HepG2 (cell line): ENCODE results near the gene ZNF74. TPM values are rescaled to one million over a fixed set of nuclear protein-coding genes. Genes with fewer than 3 reads are reported as not detected.
"Not testable (repeated sequence)": the region's sequence is repeated elsewhere in the genome, so short reads cannot be mapped to it uniquely, and the experiment has no call there.

Experiments used
- ATAC-seq: fragments of 200-7000 bp; cut with Tn5 transposase; 3 replicates; pipeline ENCODE4 v1.9.1; 2020; ENCODE audit warnings: mild to moderate bottlenecking, moderate library complexity
- BruUV-seq: library from RNA; stranded (reverse); fragments of 400-500 nt; replicated peaks from 2 replicates; lab custom pipeline; 2021; lab: Mats Ljungman, UMichigan
- CTCF ChIA-PET: fragments of 300-600 bp; formaldehyde crosslinking; extraction: SDS; loops from one replicate; lab custom pipeline; 2021; ENCODE audit warnings: low total read pairs, inconsistent platforms, low intra/inter-chr PET ratio; lab: Yijun Ruan, JAX
- POLR2A ChIA-PET: fragments of 350-600 bp; sonication (Branson Sonifier 250); formaldehyde crosslinking; loops from one replicate; lab custom pipeline; 2020; ENCODE audit warnings: antibody characterized with exemption, inconsistent platforms; lab: Yijun Ruan, JAX
- DNase-seq: peaks from one replicate; pipeline ENCODE4 v3.0.0-alpha.2; 2015; ENCODE audit warnings: low spot score
- FAIRE-seq: peaks from 3 replicates; lab custom pipeline; 2011; peaks lifted over from hg19 to GRCh38; lab: Jason Lieb, UNC
- H2AFZ ChIP-seq: one replicate; pipeline ENCODE4 v1.6.1; 2011; ENCODE audit warnings: low read length, inconsistent platforms
- H3K27ac ChIP-seq: fragments of 300-600 bp; 3 replicates; pipeline ENCODE4 v1.8.0; 2011; ENCODE audit warnings: mixed run types, mild to moderate bottlenecking, mixed read lengths, low read length, inconsistent platforms; ENCODE audit not compliant: insufficient read depth; ENCODE audit errors: extremely low read length
- H3K27me3 ChIP-seq, 2 experiments: fragments of 200-600 bp in 1 of 2; 2 replicates in 1 of 2; 3 replicates in 1 of 2; pipeline versions ENCODE4 v1.6.0 to v1.8.0; 2011; ENCODE audit warnings: low read length in 2 of 2, mild to moderate bottlenecking in 2 of 2, moderate library complexity in 2 of 2, inconsistent platforms in 1 of 2; ENCODE audit not compliant: insufficient read depth in 2 of 2, control insufficient read depth in 1 of 2
- H3K36me3 ChIP-seq, 2 experiments: fragments of 200-600 bp in 1 of 2; replicated peaks in 1 of 2; 2 replicates in 1 of 2; 3 replicates in 1 of 2; pipeline versions ENCODE4 v1.5.1 to v1.8.0; 2011; ENCODE audit warnings: low read length in 2 of 2, inconsistent platforms in 1 of 2; ENCODE audit not compliant: insufficient read depth in 2 of 2, control insufficient read depth in 1 of 2
- H3K4me1 ChIP-seq: 2 replicates; pipeline ENCODE4 v1.5.1; 2012; ENCODE audit warnings: low read length, inconsistent platforms; ENCODE audit not compliant: insufficient read depth
- H3K4me2 ChIP-seq: 2 replicates; pipeline ENCODE4 v1.6.0; 2011; ENCODE audit warnings: low read depth, low read length, inconsistent platforms
- H3K4me3 ChIP-seq, 3 experiments: fragments of 200-600 bp in 1 of 3; sonication (generic), shearing (Covaris generic) in 1 of 3; replicated peaks in 1 of 3; 2 replicates each; pipeline ENCODE4 v1.5.1; 2011 to 2016; ENCODE audit warnings: low read length in 3 of 3, inconsistent platforms in 2 of 3, low read depth in 2 of 3, mild to moderate bottlenecking in 2 of 3, control low read depth in 1 of 3, mixed read lengths in 1 of 3; ENCODE audit not compliant: insufficient read depth in 1 of 3
- H3K79me2 ChIP-seq: one replicate; pipeline ENCODE4 v1.6.1; 2011; ENCODE audit warnings: low read length, inconsistent platforms; ENCODE audit not compliant: insufficient read depth
- H3K9ac ChIP-seq: 2 replicates; pipeline ENCODE4 v1.6.0; 2011; ENCODE audit warnings: mild to moderate bottlenecking, low read depth, low read length, inconsistent platforms; ENCODE audit not compliant: insufficient read depth
- H3K9me3 ChIP-seq: 2 replicates; pipeline ENCODE4 v1.5.1; 2012; ENCODE audit warnings: mild to moderate bottlenecking, low read length
- H4K20me1 ChIP-seq: 2 replicates; pipeline ENCODE4 v1.6.0; 2011; ENCODE audit warnings: inconsistent platforms, mild to moderate bottlenecking, low read length, moderate library complexity; ENCODE audit not compliant: insufficient read depth
- MED8 ChIP-seq: sonication (generic); formaldehyde crosslinking; IDR thresholded peaks from 2 replicates; pipeline ENCODE4 v1.8.1; 2023; ENCODE audit warnings: mild to moderate bottlenecking, missing genetic modification reagents; ENCODE audit not compliant: insufficient replicate concordance
- MEIS2 ChIP-seq: sonication (generic); formaldehyde crosslinking; IDR thresholded peaks from 2 replicates; pipeline ENCODE4 v1.9.0; 2021; ENCODE audit warnings: mild to moderate bottlenecking, missing genetic modification reagents
- NR2F2 ChIP-seq: IDR thresholded peaks from 2 replicates; pipeline ENCODE4 v1.6.1; 2012; ENCODE audit warnings: low read depth, inconsistent platforms, borderline replicate concordance
- POGK ChIP-seq: sonication (generic); formaldehyde crosslinking; conservative IDR thresholded peaks from 2 replicates; pipeline ENCODE4 v1.8.0; 2022; ENCODE audit warnings: mild to moderate bottlenecking, moderate library complexity, missing genetic modification reagents
- ZNF550 ChIP-seq: sonication (generic); formaldehyde crosslinking; IDR thresholded peaks from 2 replicates; pipeline ENCODE4 v1.4.0; 2020; ENCODE audit warnings: mild to moderate bottlenecking, missing genetic modification reagents, borderline replicate concordance
- ZNF589 ChIP-seq: sonication (generic); formaldehyde crosslinking; conservative IDR thresholded peaks from 2 replicates; pipeline ENCODE4 v1.8.0; 2022; ENCODE audit warnings: mild to moderate bottlenecking, moderate library complexity, missing genetic modification reagents
- ZNF678 ChIP-seq: sonication (generic); formaldehyde crosslinking; IDR thresholded peaks from 2 replicates; pipeline ENCODE4 v1.4.0; 2020; ENCODE audit warnings: mild to moderate bottlenecking, missing genetic modification reagents
- WGBS: methylation state at CpG from one replicate; pipeline ENCODE4 v1.1.6; 2017; ENCODE audit warnings: low lambda C conversion rate; 5-methylcytosine and 5-hydroxymethylcytosine counted together
- in situ Hi-C: cut with HindIII; loops from 2 replicates; pipeline ENCODE4 v1.10.0; 2017; ENCODE audit warnings: low pct_unique_long_range_greater_than_20kb; ENCODE audit not compliant: extremely low pct_ligation_motif_present
- intact Hi-C: fragments of 100-400 bp; cut with micrococcal nuclease; formaldehyde crosslinking; loops from one replicate; pipeline ENCODE4 v1.10.0; 2022; ENCODE audit not compliant: unreplicated experiment
- polyA plus RNA-seq, 8 experiments: library from polyadenylated mRNA; depleted of rRNA in 3 of 8; stranded (reverse) in 7 of 8; unstranded in 1 of 8; fragments of >200 nt; fragmentation: Illumina TruSeq in 4 of 8; extraction: Trizol in 4 of 8; gene quantifications; 2 replicates each; pipeline versions ENCODE4 v1.2.1 to v1.2.3, GENCODE V29; 2011 to 2016; ENCODE audit warnings: low read depth in 4 of 8, missing spikeins in 1 of 8, mixed read lengths in 1 of 8; ENCODE audit not compliant: insufficient read depth in 1 of 8
- total RNA-seq, 5 experiments: library from RNA; depleted of rRNA; stranded (reverse); fragments of >200 nt; fragmentation: Illumina TruSeq; extraction: Trizol; gene quantifications; 2 replicates each; pipeline ENCODE4 v1.2.3, GENCODE V29; 2016; ENCODE audit warnings: low read depth in 1 of 5

ZNF74 gene
- total and polyA plus RNA-seq, 2 of the 13 experiments (the other 11 are each of a cell fraction or from before 2014, with no cell fraction given): 6.3 to 9.1 TPM

- TF ChIP-seq POGK (CRISPR knock-in tag) (no peak), ZNF589 (CRISPR knock-in tag) (no peak), MEIS2 (no peak), ZNF550 (CRISPR knock-in tag) (no peak), MED8 (CRISPR knock-in tag) (no peak), ZNF678 (no peak), NR2F2 (no peak)
Measured at GRCh38 chr22:20391222-20391621, 2.7 kb upstream of the ZNF74 start (continued).

DNA sequence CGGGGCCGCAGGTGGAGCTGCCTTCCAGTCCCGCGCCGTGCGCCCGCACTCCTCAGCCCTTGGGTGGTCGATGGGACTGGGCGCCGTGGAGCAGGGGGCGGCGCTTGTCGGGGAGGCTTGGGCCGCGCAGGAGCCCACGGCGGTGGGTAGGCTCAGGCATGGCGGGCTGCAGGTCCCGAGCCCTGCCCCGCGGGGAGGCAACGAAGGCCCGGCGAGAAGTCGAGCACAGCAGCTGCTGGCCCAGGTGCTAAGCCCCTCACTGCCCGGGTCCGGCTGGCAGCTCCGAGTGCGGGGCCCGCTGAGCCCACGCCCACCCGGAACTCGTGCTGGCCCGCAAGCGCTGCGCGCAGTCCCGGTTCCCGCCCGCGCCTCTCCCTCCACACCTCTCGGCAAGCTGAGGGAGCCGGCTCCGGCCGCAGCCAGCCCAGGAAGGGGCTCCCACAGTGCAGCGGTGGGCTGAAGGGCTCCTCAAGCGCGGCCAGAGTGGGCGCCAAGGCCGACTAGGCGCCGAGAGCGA is 1.5 kb upstream of the ZNF74 start:
- H2AFZ ChIP-seq, H3K9me3 ChIP-seq, DNase-seq, POLR2A ChIA-PET, H3K4me3 ChIP-seq, H3K27ac ChIP-seq, H3K9ac ChIP-seq, H4K20me1 ChIP-seq, in situ Hi-C loops, H3K79me2 ChIP-seq, H3K4me2 ChIP-seq, FAIRE-seq, H3K36me3 ChIP-seq, CTCF ChIA-PET, BruUV-seq, intact Hi-C loops, ATAC-seq: not testable (repeated sequence)
- Histone ChIP-seq H3K4me1 (peaks cover 30% of the 10 kb centered on the region), H3K27me3 (peaks cover 1 to 16% of the 10 kb centered on the region in 2 experiments; a peak in 2 of 5 replicates)
- WGBS: 95% methylated on average over 25 of the region's 53 CpGs
